Measurements from ENCODE around the gene FGB. TPM values are rescaled to one million over a fixed set of nuclear protein-coding genes. Genes with fewer than 3 reads are reported as not detected.
"Not testable (repeated sequence)": the region's sequence is repeated elsewhere in the genome, so short reads cannot be mapped to it uniquely, and the experiment has no call there.

The FGB gene
- total RNA-seq, 2 donors from 2014 or later, result not detected

GRCh38 chr4:154591890-154592289 is 29.1 kb downstream of the FGB start:
- no peaks in the 10 kb centered on the region for H3K9me3 ChIP-seq (ENCODE audit: control insufficient read depth, low read length, poor library complexity, severe bottlenecking)
- H3K36me3 Mint-ChIP-seq (ENCODE audit: low read depth), result peaks cover 2% of the 10 kb centered on the region
- H3K27me3 Mint-ChIP-seq, result peaks cover 48% of the 10 kb centered on the region
- no peak overlapping the region for H3K27ac Mint-ChIP-seq
- H3K4me3 Mint-ChIP-seq, result no peak overlapping the region
- peaks cover 2% of the 10 kb centered on the region for H3K4me1 Mint-ChIP-seq
- ATAC-seq (no peak), DNase-seq (no peak)

GRCh38 chr4:154593868-154594267 is 31.1 kb downstream of the FGB start:
- Mint-ChIP-seq H3K27ac (no peak overlapping the region), H3K27me3 (peaks cover 51% of the 10 kb centered on the region), H3K4me3 (no peak overlapping the region), H3K36me3 (ENCODE audit: low read depth) (peaks cover 4% of the 10 kb centered on the region), H3K4me1 (peaks cover 2% of the 10 kb centered on the region)
- H3K9me3 ChIP-seq (ENCODE audit: control insufficient read depth, low read length, poor library complexity, severe bottlenecking), result no peaks in the 10 kb centered on the region
- ATAC-seq, result no peak
- no peak for DNase-seq

- not testable (repeated sequence) for H3K4me3 Mint-ChIP-seq; H3K36me3 Mint-ChIP-seq (ENCODE audit: low read depth); DNase-seq; H3K4me1 Mint-ChIP-seq; ATAC-seq; H3K9me3 ChIP-seq (ENCODE audit: control insufficient read depth, low read length, poor library complexity, severe bottlenecking); H3K27ac Mint-ChIP-seq
- H3K27me3 Mint-ChIP-seq, result peaks cover 49% of the 10 kb centered on the region
These were observed 31.5 kb downstream of the FGB start for GRCh38 chr4:154594343-154594742.

- DNase-seq (no peak), ATAC-seq (no peak)
These were observed 33.0 kb downstream of the FGB start for GRCh38 chr4:154595807-154596206.

GRCh38 chr4:154597281-154597680 is 34.5 kb downstream of the FGB start:
- not testable (repeated sequence) for H3K4me3 Mint-ChIP-seq; H3K9me3 ChIP-seq (ENCODE audit: control insufficient read depth, low read length, poor library complexity, severe bottlenecking); ATAC-seq; H3K27ac Mint-ChIP-seq; DNase-seq; H3K36me3 Mint-ChIP-seq (ENCODE audit: low read depth); H3K4me1 Mint-ChIP-seq
- peaks cover 46% of the 10 kb centered on the region for H3K27me3 Mint-ChIP-seq

More at GRCh38 chr4:154595807-154596206, 33.0 kb downstream of the FGB start:
- no peaks in the 10 kb centered on the region for H3K9me3 ChIP-seq (ENCODE audit: control insufficient read depth, low read length, poor library complexity, severe bottlenecking)
- Mint-ChIP-seq H3K4me1 (no peaks in the 10 kb centered on the region), H3K4me3 (no peak overlapping the region), H3K27ac (no peak overlapping the region), H3K27me3 (peaks cover 44% of the 10 kb centered on the region), H3K36me3 (ENCODE audit: low read depth) (peaks cover 4% of the 10 kb centered on the region)

- no peaks in the 10 kb centered on the region for H3K4me1 Mint-ChIP-seq
- no peak overlapping the region for H3K27ac Mint-ChIP-seq
- no peaks in the 10 kb centered on the region for H3K9me3 ChIP-seq (ENCODE audit: control insufficient read depth, low read length, poor library complexity, severe bottlenecking)
- ATAC-seq (no peak), DNase-seq (no peak)
- H3K36me3 Mint-ChIP-seq (ENCODE audit: low read depth), result peaks cover 8% of the 10 kb centered on the region
- H3K4me3 Mint-ChIP-seq, result no peak overlapping the region
- peaks cover 54% of the 10 kb centered on the region for H3K27me3 Mint-ChIP-seq
These were observed 35.3 kb downstream of the FGB start for GRCh38 chr4:154597798-154598774.

GRCh38 chr4:154602404-154603020 is 39.7 kb downstream of the FGB start:
- DNase-seq (no peak), ATAC-seq (no peak)
- H3K36me3 Mint-ChIP-seq (ENCODE audit: low read depth), result peaks cover 8% of the 10 kb centered on the region
- no peak overlapping the region for H3K27ac Mint-ChIP-seq
- no peaks in the 10 kb centered on the region for H3K9me3 ChIP-seq (ENCODE audit: control insufficient read depth, low read length, poor library complexity, severe bottlenecking)
- no peak overlapping the region for H3K4me3 Mint-ChIP-seq
- peaks cover 65% of the 10 kb centered on the region for H3K27me3 Mint-ChIP-seq
- H3K4me1 Mint-ChIP-seq, result no peaks in the 10 kb centered on the region

GRCh38 chr4:154603033-154603943 is 40.5 kb downstream of the FGB start:
- H3K36me3 Mint-ChIP-seq (ENCODE audit: low read depth), result peaks cover 8% of the 10 kb centered on the region
- ATAC-seq (no peak), DNase-seq (no peak)
- peaks cover 65% of the 10 kb centered on the region for H3K27me3 Mint-ChIP-seq
- H3K9me3 ChIP-seq (ENCODE audit: control insufficient read depth, low read length, poor library complexity, severe bottlenecking), result no peaks in the 10 kb centered on the region
- no peaks in the 10 kb centered on the region for H3K4me1 Mint-ChIP-seq
- H3K27ac Mint-ChIP-seq, result no peak overlapping the region
- H3K4me3 Mint-ChIP-seq, result no peak overlapping the region

GRCh38 chr4:154604696-154605200 is 41.9 kb downstream of the FGB start:
- DNase-seq (no peak), ATAC-seq (no peak)
- Mint-ChIP-seq H3K36me3 (ENCODE audit: low read depth) (peaks cover 8% of the 10 kb centered on the region), H3K27me3 (peaks cover 76% of the 10 kb centered on the region), H3K4me1 (no peaks in the 10 kb centered on the region), H3K4me3 (no peak overlapping the region), H3K27ac (no peak overlapping the region)
- H3K9me3 ChIP-seq (ENCODE audit: control insufficient read depth, low read length, poor library complexity, severe bottlenecking), result no peaks in the 10 kb centered on the region

- Mint-ChIP-seq H3K36me3 (ENCODE audit: low read depth) (peaks cover 6% of the 10 kb centered on the region), H3K27ac (no peak overlapping the region), H3K4me3 (no peak overlapping the region), H3K27me3 (peaks cover 60% of the 10 kb centered on the region), H3K4me1 (no peaks in the 10 kb centered on the region)
- no peaks in the 10 kb centered on the region for H3K9me3 ChIP-seq (ENCODE audit: control insufficient read depth, low read length, poor library complexity, severe bottlenecking)
- no peak for DNase-seq
- no peak for ATAC-seq
These were observed 44.2 kb downstream of the FGB start for GRCh38 chr4:154606728-154607723.

GRCh38 chr4:154608361-154609252 is 45.8 kb downstream of the FGB start:
- no peak for ATAC-seq
- Mint-ChIP-seq H3K4me1 (no peaks in the 10 kb centered on the region), H3K27ac (no peak overlapping the region), H3K36me3 (ENCODE audit: low read depth) (peaks cover 2% of the 10 kb centered on the region), H3K4me3 (no peak overlapping the region), H3K27me3 (peaks cover 62% of the 10 kb centered on the region)
- DNase-seq, result no peak
- no peaks in the 10 kb centered on the region for H3K9me3 ChIP-seq (ENCODE audit: control insufficient read depth, low read length, poor library complexity, severe bottlenecking)
